Cardiac muscle cell (in vitro differentiated cells and primary cell): ENCODE data around the gene TET1. TPM values are rescaled to one million over a fixed set of nuclear protein-coding genes. Genes with fewer than 3 reads are reported as not detected.

Experiments used
- DNase-seq, 2 donors: peaks; one replicate each; pipeline versions ENCODE4 v3.0.0 to v3.0.0-alpha.2; 2010 to 2017; ENCODE audit warnings: low read depth in 1 of 2, low spot score in 1 of 2
- H3K27ac ChIP-seq: fragments of 200-600 bp; sonication (generic); 2 replicates; pipeline ENCODE4 v1.5.1; 2016
- H3K27me3 ChIP-seq: fragments of 200-600 bp; sonication (generic); 2 replicates; pipeline ENCODE4 v1.6.0; 2016; ENCODE audit warnings: control low read depth
- H3K36me3 ChIP-seq: fragments of 200-600 bp; sonication (generic); 2 replicates; pipeline ENCODE4 v1.5.1; 2016; ENCODE audit warnings: control low read depth
- H3K4me1 ChIP-seq: fragments of 200-600 bp; sonication (generic); 2 replicates; pipeline ENCODE4 v1.8.1; 2017; ENCODE audit warnings: low read depth, mild to moderate bottlenecking, mixed run types
- H3K4me3 ChIP-seq: fragments of 200-600 bp; sonication (generic); 2 replicates; pipeline ENCODE4 v1.5.1; 2016; ENCODE audit warnings: mild to moderate bottlenecking
- H3K9me3 ChIP-seq: fragments of 200-600 bp; sonication (generic); 2 replicates; pipeline ENCODE4 v1.5.1; 2017; ENCODE audit warnings: low read depth, mild to moderate bottlenecking, control low read depth
- CTCF ChIP-seq: IDR thresholded peaks from 2 replicates; pipeline ENCODE4 v1.5.1; 2012; ENCODE audit warnings: low read depth, mild to moderate bottlenecking, low read length
- polyA plus RNA-seq: library from polyadenylated mRNA; unstranded; fragments of >200 nt; fragmentation: Nextera tagmentation; extraction: Ambion mirVana; gene quantifications from 2 replicates; pipeline ENCODE4 v1.2.1, GENCODE V29; 2016
- total RNA-seq: library from RNA; depleted of rRNA; stranded (reverse); fragments of >200 nt; gene quantifications from 2 replicates; pipeline ENCODE4 v1.2.3, GENCODE V29; 2016

TET1 gene
- total and polyA plus RNA-seq, 2 experiments from 2014 or later, result 10.9 to 34.8 TPM

GRCh38 chr10:68586606-68587305 is 26.6 kb downstream of the TET1 start:
- Histone ChIP-seq H3K27me3 (no peaks in the 10 kb centered on the region), H3K27ac (peak overlapping the region; percentile 28), H3K4me3 (no peak overlapping the region), H3K36me3 (peaks cover 25% of the 10 kb centered on the region), H3K4me1 (no peaks in the 10 kb centered on the region), H3K9me3 (no peaks in the 10 kb centered on the region)
- no peak for TF ChIP-seq CTCF
- no peak for DNase-seq

GRCh38 chr10:68594405-68594804 is 34.3 kb downstream of the TET1 start:
- H3K27ac ChIP-seq, result peak overlapping the region; percentile 34
- no peaks in the 10 kb centered on the region for H3K27me3 ChIP-seq
- peak in 1 of 2 donors; percentile 78 for DNase-seq
- H3K36me3 ChIP-seq, result no peaks in the 10 kb centered on the region
- TF ChIP-seq CTCF, result no peak
- H3K4me1 ChIP-seq, result peaks cover 7% of the 10 kb centered on the region
- no peaks in the 10 kb centered on the region for H3K9me3 ChIP-seq
- no peak overlapping the region for H3K4me3 ChIP-seq

- H3K36me3 ChIP-seq, result no peaks in the 10 kb centered on the region
- DNase-seq, result no peak
- H3K27ac ChIP-seq, result no peak overlapping the region
- H3K4me3 ChIP-seq, result no peak overlapping the region
- TF ChIP-seq CTCF, result no peak
- H3K27me3 ChIP-seq, result no peaks in the 10 kb centered on the region
- no peaks in the 10 kb centered on the region for H3K9me3 ChIP-seq
- peaks cover 14% of the 10 kb centered on the region for H3K4me1 ChIP-seq
Observed at GRCh38 chr10:68595513-68595912, 35.4 kb downstream of the TET1 start.

- no peaks in the 10 kb centered on the region for H3K9me3 ChIP-seq
- TF ChIP-seq CTCF, result no peak
- no peaks in the 10 kb centered on the region for H3K27me3 ChIP-seq
- H3K4me3 ChIP-seq, result no peak overlapping the region
- H3K4me1 ChIP-seq, result peaks cover 31% of the 10 kb centered on the region
- no peak for DNase-seq
- no peaks in the 10 kb centered on the region for H3K36me3 ChIP-seq
- peak overlapping the region; percentile 91 for H3K27ac ChIP-seq
Observed at GRCh38 chr10:68597407-68597806, 37.3 kb downstream of the TET1 start.

- peak; percentile 50 to 85 for DNase-seq
- H3K27ac ChIP-seq, result peak overlapping the region; percentile 91
- no peaks in the 10 kb centered on the region for H3K9me3 ChIP-seq
- H3K4me1 ChIP-seq, result peaks cover 35% of the 10 kb centered on the region
- H3K36me3 ChIP-seq, result peaks cover 12% of the 10 kb centered on the region
- no peaks in the 10 kb centered on the region for H3K27me3 ChIP-seq
- TF ChIP-seq CTCF, result no peak
- peak overlapping the region; percentile 44 for H3K4me3 ChIP-seq
Observed at GRCh38 chr10:68598978-68599770, 39.0 kb downstream of the TET1 start.
